Measurements from ENCODE around the gene BABAM2. TPM values are rescaled to one million over a fixed set of nuclear protein-coding genes. Genes with fewer than 3 reads are reported as not detected.
A peak's percentile ranks its signal among the peaks of the same experiment; 100 is the strongest.

The BABAM2 gene
- total RNA-seq, 2 experiments from 2014 or later = 41.8 to 47.2 TPM

DNA sequence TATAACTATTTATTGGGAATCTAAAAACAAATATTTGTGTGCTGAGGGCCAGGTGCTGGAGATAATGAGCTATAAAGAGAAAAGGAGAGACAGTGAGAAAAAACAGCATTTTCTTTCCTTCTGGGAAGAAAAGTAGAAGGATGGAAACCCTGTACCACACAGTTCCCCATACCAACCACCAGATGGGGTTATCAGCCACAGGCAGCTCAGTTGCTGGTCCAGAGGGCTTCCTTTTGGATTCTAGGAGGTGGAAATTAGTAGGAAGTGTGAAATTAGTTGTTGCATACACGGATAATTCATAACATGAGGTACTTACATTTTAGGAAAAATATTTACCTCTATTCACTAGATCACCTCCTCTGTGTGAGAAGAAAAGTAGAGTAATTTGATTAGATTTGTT, 265.1 kb downstream of the BABAM2 start:
- intact Hi-C loops (cut with micrococcal nuclease) = loop anchor here (10.0 kb wide), 1 partner anchor 239 kb away; the partner anchor contains the start of gene FOSL2
- Mint-ChIP-seq H3K4me3 (no peak overlapping the region), H3K4me1 (ENCODE audit: low read depth) (no peaks in the 10 kb centered on the region), H3K9me3 (peaks cover 13% of the 10 kb centered on the region), H3K27ac (no peak overlapping the region), H3K27me3 (ENCODE audit: low read depth) (no peaks in the 10 kb centered on the region), H3K36me3 (ENCODE audit: low read depth) (peaks cover 39% of the 10 kb centered on the region)
- peak; percentile 13 for DNase-seq
- CTCF ChIA-PET = interaction anchor here (0.6 to 1.2 kb wide), 4 partner anchors 15 to 94 kb away, joined by 3 to 4 read pairs (median 3); no protein-coding TSS in a partner anchor

- no peaks in the 10 kb centered on the region for H3K4me1 Mint-ChIP-seq (ENCODE audit: low read depth)
- peaks cover 13% of the 10 kb centered on the region for H3K9me3 Mint-ChIP-seq
- no peak overlapping the region for H3K27ac Mint-ChIP-seq
- peaks cover 18% of the 10 kb centered on the region for H3K36me3 Mint-ChIP-seq (ENCODE audit: low read depth)
- intact Hi-C loops (cut with micrococcal nuclease) = loop anchor here (10.0 kb wide), 1 partner anchor 236 kb away; the partner anchor contains the start of gene FOSL2
- DNase-seq = no peak
- H3K4me3 Mint-ChIP-seq = no peak overlapping the region
- no peaks in the 10 kb centered on the region for H3K27me3 Mint-ChIP-seq (ENCODE audit: low read depth)
- CTCF ChIA-PET = no interaction called here
Observed at GRCh38 chr2:28158791-28159190, 268.3 kb downstream of the BABAM2 start.

DNA sequence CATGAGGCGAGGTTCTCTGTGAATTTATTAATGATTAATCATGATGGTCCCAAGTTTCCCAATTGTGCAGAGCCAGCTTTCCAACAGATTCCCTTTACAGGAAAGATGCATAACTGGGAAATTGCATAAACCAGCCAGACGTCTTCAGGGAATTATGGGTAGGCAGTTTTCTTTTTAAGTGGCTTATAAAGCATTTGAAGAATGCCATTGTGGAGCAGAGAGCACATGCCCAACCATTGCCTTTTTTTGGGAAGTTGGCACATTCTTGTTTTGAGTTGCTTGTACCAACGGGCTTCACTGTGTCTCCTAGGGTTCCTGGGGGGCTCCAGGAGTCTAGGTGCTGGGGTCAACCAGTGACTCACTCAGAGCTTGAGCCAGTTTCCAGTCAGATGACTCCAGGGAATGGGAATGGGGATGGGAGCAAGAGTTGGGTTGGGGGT, 270.5 kb downstream of the BABAM2 start:
- Mint-ChIP-seq H3K36me3 (ENCODE audit: low read depth) (peaks cover 7% of the 10 kb centered on the region), H3K27me3 (ENCODE audit: low read depth) (no peaks in the 10 kb centered on the region), H3K4me3 (no peak overlapping the region), H3K4me1 (ENCODE audit: low read depth) (no peaks in the 10 kb centered on the region), H3K9me3 (peaks cover 1% of the 10 kb centered on the region), H3K27ac (no peak overlapping the region)
- CTCF ChIA-PET = interaction anchor here (0.6 kb wide), 1 partner anchor 411 kb away, joined by 3 read pairs; no protein-coding TSS in a partner anchor
- no peak for DNase-seq
- intact Hi-C loops (cut with micrococcal nuclease) = no loop called here

DNA sequence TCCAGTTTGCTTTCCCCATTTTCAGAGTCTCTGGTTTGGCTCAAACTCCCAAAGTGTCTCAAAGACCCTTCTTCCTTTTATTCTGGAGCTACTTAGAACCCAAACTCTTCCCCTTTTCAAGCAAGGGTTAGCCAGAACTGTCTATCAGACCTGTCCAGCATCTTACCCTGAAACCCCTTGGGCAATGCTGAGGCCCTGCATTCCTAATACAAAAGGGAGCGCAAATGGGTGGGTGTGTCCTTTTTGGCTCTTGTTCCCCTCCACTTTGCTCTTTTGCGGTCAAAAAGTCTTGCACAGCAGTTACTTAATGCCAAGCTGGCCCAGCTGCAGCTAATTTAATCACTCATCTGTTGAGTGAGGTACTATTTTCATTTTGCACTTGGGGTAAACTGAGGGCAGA, 270.9 kb downstream of the BABAM2 start:
- no peaks in the 10 kb centered on the region for H3K27me3 Mint-ChIP-seq (ENCODE audit: low read depth)
- intact Hi-C loops (cut with micrococcal nuclease) = no loop called here
- CTCF ChIA-PET = interaction anchor here (0.6 kb wide), 1 partner anchor 412 kb away, joined by 3 read pairs; no protein-coding TSS in a partner anchor

GRCh38 chr2:28162564-28162963, 272.0 kb downstream of the BABAM2 start:
- CTCF ChIA-PET = interaction anchor here (0.6 to 0.8 kb wide), 2 partner anchors 128 to 330 kb away, joined by 5 to 8 read pairs; no protein-coding TSS in a partner anchor
- no peak for DNase-seq
- Mint-ChIP-seq H3K36me3 (ENCODE audit: low read depth) (peaks cover 4% of the 10 kb centered on the region), H3K4me3 (no peak overlapping the region), H3K27me3 (ENCODE audit: low read depth) (no peaks in the 10 kb centered on the region), H3K4me1 (ENCODE audit: low read depth) (no peaks in the 10 kb centered on the region), H3K27ac (no peak overlapping the region), H3K9me3 (no peaks in the 10 kb centered on the region)
- intact Hi-C loops (cut with micrococcal nuclease) = no loop called here

More for the DNA sequence above, 270.9 kb downstream of the BABAM2 start:
- no peak for DNase-seq
- no peak overlapping the region for H3K27ac Mint-ChIP-seq
- H3K4me3 Mint-ChIP-seq = no peak overlapping the region
- no peaks in the 10 kb centered on the region for H3K9me3 Mint-ChIP-seq
- no peaks in the 10 kb centered on the region for H3K4me1 Mint-ChIP-seq (ENCODE audit: low read depth)
- H3K36me3 Mint-ChIP-seq (ENCODE audit: low read depth) = peaks cover 6% of the 10 kb centered on the region

DNA sequence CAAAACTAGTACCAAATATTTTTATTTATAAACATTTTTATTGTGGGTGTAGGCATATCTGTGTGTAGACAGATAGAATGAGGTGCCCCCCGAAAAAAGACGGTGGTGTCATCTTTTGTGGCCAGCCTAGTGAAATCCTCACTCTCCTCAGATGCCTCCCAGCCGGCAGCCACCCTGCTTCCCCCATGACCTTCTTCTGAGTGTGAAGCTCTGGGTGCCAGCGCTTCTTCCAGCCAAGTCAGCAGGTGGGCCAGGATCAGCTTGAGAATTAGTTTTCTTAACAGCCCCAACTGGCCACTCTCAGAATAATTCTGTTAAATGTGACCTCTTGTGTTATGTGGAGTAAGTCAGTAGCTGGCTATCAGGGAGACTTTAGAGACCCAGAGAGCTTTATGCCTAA, 272.5 kb downstream of the BABAM2 start:
- Mint-ChIP-seq H3K27ac (no peak overlapping the region), H3K4me3 (no peak overlapping the region), H3K9me3 (no peaks in the 10 kb centered on the region), H3K36me3 (ENCODE audit: low read depth) (peaks cover 4% of the 10 kb centered on the region), H3K4me1 (ENCODE audit: low read depth) (no peaks in the 10 kb centered on the region), H3K27me3 (ENCODE audit: low read depth) (no peaks in the 10 kb centered on the region)
- intact Hi-C loops (cut with micrococcal nuclease) = no loop called here
- CTCF ChIA-PET = interaction anchor here (0.6 to 0.8 kb wide), 2 partner anchors 129 to 329 kb away, joined by 5 to 8 read pairs; no protein-coding TSS in a partner anchor
- DNase-seq = no peak

DNA sequence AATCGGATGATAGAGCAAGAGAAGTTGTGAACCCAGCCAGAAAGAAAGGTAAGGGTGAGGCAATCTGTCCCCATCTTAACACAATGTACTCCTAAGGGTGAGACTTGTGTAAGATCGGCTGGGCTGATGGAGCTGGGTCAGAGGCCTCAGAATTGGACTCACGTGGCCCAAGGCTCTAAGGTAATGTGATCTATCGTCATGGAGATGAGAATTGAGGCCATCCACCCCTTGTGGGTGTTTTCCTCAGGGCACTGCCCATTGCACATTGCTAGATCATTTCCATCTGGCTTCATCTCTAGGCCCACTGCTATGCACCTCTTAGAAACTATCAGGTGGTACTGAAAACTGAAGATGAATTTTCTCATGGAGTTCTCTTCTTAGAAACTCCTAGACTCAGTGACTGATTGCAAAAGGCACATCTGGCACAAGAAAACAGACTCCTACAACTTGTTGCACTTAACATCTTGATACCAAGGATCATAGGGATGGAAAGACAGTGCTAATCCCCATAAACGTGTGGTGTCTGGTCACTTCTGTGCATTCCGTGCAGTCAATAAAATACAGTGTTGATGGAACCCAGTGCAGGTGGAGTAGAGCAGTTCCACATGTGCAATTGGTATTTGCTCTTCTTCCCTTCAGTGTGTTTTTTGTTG, 273.2 kb downstream of the BABAM2 start:
- no peaks in the 10 kb centered on the region for H3K4me1 Mint-ChIP-seq (ENCODE audit: low read depth)
- H3K27me3 Mint-ChIP-seq (ENCODE audit: low read depth) = no peaks in the 10 kb centered on the region
- H3K36me3 Mint-ChIP-seq (ENCODE audit: low read depth) = peaks cover 4% of the 10 kb centered on the region
- no peak overlapping the region for H3K27ac Mint-ChIP-seq
- DNase-seq = no peak
- no peaks in the 10 kb centered on the region for H3K9me3 Mint-ChIP-seq
- CTCF ChIA-PET = interaction anchor here (0.8 kb wide), 1 partner anchor 328 kb away, joined by 8 read pairs; no protein-coding TSS in a partner anchor
- no peak overlapping the region for H3K4me3 Mint-ChIP-seq
- intact Hi-C loops (cut with micrococcal nuclease) = no loop called here

GRCh38 chr2:28164280-28164801, 273.8 kb downstream of the BABAM2 start:
- Mint-ChIP-seq H3K4me1 (ENCODE audit: low read depth) (no peaks in the 10 kb centered on the region), H3K9me3 (no peaks in the 10 kb centered on the region), H3K27me3 (ENCODE audit: low read depth) (no peaks in the 10 kb centered on the region), H3K36me3 (ENCODE audit: low read depth) (peaks cover 4% of the 10 kb centered on the region), H3K27ac (no peak overlapping the region), H3K4me3 (no peak overlapping the region)
- CTCF ChIA-PET = interaction anchor here (1.0 kb wide), 1 partner anchor 10 kb away, joined by 7 read pairs; no protein-coding TSS in a partner anchor
- DNase-seq = no peak
- intact Hi-C loops (cut with micrococcal nuclease) = no loop called here

DNA sequence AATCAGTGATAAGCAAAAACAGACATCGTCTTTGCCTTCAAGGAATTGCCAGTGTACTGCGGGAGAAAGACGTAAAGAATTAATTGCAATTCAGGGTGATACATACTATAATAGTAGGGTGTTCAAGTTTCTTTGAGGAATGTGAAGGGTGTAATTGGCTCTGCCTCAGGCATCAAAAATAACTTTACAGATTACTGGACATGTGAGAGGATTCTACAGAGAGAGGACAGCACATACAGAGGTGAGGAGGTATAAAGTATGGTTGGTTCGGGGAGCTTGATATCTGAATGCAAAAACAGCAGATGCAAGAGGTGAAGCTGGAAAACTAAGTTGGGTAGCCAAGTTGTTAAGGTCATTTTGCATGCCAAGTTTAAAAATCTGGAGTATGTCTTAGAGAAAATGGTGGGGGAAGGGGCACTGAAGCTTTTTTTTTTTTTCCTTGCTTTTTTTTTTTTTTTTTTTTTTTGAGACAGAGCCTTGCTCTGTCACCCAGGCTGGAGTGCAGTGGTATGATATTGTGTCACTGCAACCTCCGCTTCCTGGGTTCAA, 274.6 kb downstream of the BABAM2 start:
- intact Hi-C loops (cut with micrococcal nuclease) = no loop called here
- Mint-ChIP-seq H3K27ac (no peak overlapping the region), H3K9me3 (no peaks in the 10 kb centered on the region), H3K36me3 (ENCODE audit: low read depth) (peaks cover 4% of the 10 kb centered on the region), H3K4me3 (no peak overlapping the region), H3K4me1 (ENCODE audit: low read depth) (no peaks in the 10 kb centered on the region), H3K27me3 (ENCODE audit: low read depth) (no peaks in the 10 kb centered on the region)
- no peak for DNase-seq
- CTCF ChIA-PET = interaction anchor here (1.0 kb wide), 1 partner anchor 11 kb away, joined by 7 read pairs; no protein-coding TSS in a partner anchor

DNA sequence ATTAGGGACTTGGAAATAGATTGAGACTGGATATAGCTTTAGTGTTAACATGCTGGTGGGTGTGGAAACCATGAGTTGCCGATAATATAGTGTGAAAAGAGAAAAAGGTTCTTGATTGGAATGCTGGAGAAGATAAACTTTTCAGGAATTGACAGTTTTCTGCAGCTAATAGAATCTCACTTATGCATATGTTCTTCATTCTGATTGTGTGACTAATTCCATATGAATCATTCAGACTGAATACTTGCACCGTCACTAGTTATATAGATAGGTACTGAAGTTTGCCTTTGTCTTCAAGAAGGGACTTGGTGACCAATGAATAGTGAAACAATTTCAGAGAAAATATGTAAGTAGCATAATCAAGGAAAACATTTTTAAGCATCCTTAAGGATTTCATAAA, 276.4 kb downstream of the BABAM2 start:
- intact Hi-C loops (cut with micrococcal nuclease) = no loop called here
- H3K27ac Mint-ChIP-seq = no peak overlapping the region
- no peaks in the 10 kb centered on the region for H3K9me3 Mint-ChIP-seq
- H3K4me3 Mint-ChIP-seq = no peak overlapping the region
- peaks cover 4% of the 10 kb centered on the region for H3K36me3 Mint-ChIP-seq (ENCODE audit: low read depth)
- DNase-seq = no peak
- H3K4me1 Mint-ChIP-seq (ENCODE audit: low read depth) = no peaks in the 10 kb centered on the region
- CTCF ChIA-PET = no interaction called here
- no peaks in the 10 kb centered on the region for H3K27me3 Mint-ChIP-seq (ENCODE audit: low read depth)

DNA sequence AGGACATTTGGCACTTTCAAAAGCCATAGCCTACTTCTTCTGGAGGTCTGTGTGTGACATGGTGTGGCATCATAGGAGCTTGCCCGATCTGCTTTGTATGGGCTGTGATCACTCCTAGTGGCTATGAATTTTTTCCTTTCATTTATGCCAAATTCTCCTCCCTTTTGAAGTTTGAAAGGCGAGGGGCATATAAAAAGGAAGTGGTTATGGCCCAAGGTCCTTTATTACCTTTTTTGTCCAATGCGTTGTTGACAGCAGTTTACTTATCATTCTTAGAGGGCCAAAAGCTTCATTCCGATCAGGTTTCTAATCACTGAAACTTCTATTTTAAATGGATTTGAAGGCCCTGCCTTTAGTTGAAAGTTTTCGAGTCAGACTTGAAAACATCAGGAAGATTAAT, 277.8 kb downstream of the BABAM2 start:
- no peak for DNase-seq
- CTCF ChIA-PET = no interaction called here
- peaks cover 4% of the 10 kb centered on the region for H3K36me3 Mint-ChIP-seq (ENCODE audit: low read depth)
- H3K27ac Mint-ChIP-seq = no peak overlapping the region
- no peaks in the 10 kb centered on the region for H3K9me3 Mint-ChIP-seq
- intact Hi-C loops (cut with micrococcal nuclease) = no loop called here
- no peak overlapping the region for H3K4me3 Mint-ChIP-seq
- no peaks in the 10 kb centered on the region for H3K27me3 Mint-ChIP-seq (ENCODE audit: low read depth)
- H3K4me1 Mint-ChIP-seq (ENCODE audit: low read depth) = no peaks in the 10 kb centered on the region

DNA sequence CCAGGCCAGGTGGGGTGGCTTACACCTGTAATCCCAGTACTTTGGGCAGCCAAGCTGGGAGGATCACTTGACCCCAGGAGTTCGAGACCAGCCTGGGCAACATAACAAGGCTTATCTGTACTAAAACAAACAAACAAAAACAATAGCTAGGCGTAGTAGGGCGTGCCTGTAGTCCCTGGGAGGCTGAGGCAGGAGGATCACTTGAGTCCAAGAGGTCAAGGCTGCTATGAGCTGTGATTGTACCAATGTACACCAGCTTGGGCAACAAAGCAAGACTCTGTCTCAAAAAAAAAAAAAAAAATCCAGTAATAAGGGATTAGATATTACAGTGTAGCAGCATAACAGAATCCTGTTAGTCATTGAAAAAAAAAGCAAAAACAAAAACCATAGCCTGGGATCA, 279.0 kb downstream of the BABAM2 start:
- Mint-ChIP-seq H3K36me3 (ENCODE audit: low read depth) (peaks cover 4% of the 10 kb centered on the region), H3K27ac (no peak overlapping the region), H3K27me3 (ENCODE audit: low read depth) (no peaks in the 10 kb centered on the region), H3K4me3 (no peak overlapping the region), H3K9me3 (no peaks in the 10 kb centered on the region), H3K4me1 (ENCODE audit: low read depth) (no peaks in the 10 kb centered on the region)
- CTCF ChIA-PET = interaction anchor here (0.5 to 1.6 kb wide), 4 partner anchors 100 to 415 kb away, joined by 3 to 5 read pairs (median 4); no protein-coding TSS in a partner anchor
- DNase-seq = no peak
- intact Hi-C loops (cut with micrococcal nuclease) = no loop called here
